Fibroblast of skin of right quadriceps (primary cell): ENCODE measurements around the gene DSCAM.
"Not testable (repeated sequence)": the region's sequence is repeated elsewhere in the genome, so short reads cannot be mapped to it uniquely, and the experiment has no call there.

Source experiments
- DNase-seq: peaks from one replicate; pipeline ENCODE4 v3.0.0-alpha.2; 2013

DSCAM gene

GRCh38 chr21:40074198-40074597 is 772.8 kb downstream of the DSCAM start:
- DNase-seq: no peak

- DNase-seq: no peak
These were observed 773.3 kb downstream of the DSCAM start for GRCh38 chr21:40073642-40074041.

GRCh38 chr21:40070871-40071270 is 776.1 kb downstream of the DSCAM start:
- DNase-seq: no peak

GRCh38 chr21:40067751-40068150 is 779.2 kb downstream of the DSCAM start:
- no peak for DNase-seq

GRCh38 chr21:40066221-40066620 is 780.7 kb downstream of the DSCAM start:
- no peak for DNase-seq

- no peak for DNase-seq
These were observed 786.8 kb downstream of the DSCAM start for GRCh38 chr21:40060083-40060677.

- DNase-seq: no peak
These were observed 789.6 kb downstream of the DSCAM start for GRCh38 chr21:40057331-40057730.

- DNase-seq: no peak
These were observed 790.9 kb downstream of the DSCAM start for GRCh38 chr21:40056031-40056430.

- no peak for DNase-seq
These were observed 792.6 kb downstream of the DSCAM start for GRCh38 chr21:40054403-40054802.

GRCh38 chr21:40053007-40053406 is 794.0 kb downstream of the DSCAM start:
- peak; percentile 11 for DNase-seq

GRCh38 chr21:40052276-40052675 is 794.7 kb downstream of the DSCAM start:
- no peak for DNase-seq

GRCh38 chr21:40051801-40052200 is 795.2 kb downstream of the DSCAM start:
- DNase-seq: no peak

GRCh38 chr21:40049931-40050290 is 797.0 kb downstream of the DSCAM start:
- no peak for DNase-seq

- peak; percentile 80 for DNase-seq
These were observed 797.7 kb downstream of the DSCAM start for GRCh38 chr21:40049031-40049930.

GRCh38 chr21:40047993-40048730 is 798.8 kb downstream of the DSCAM start:
- peak; percentile 30 for DNase-seq

- DNase-seq: peak; percentile 28
These were observed 799.7 kb downstream of the DSCAM start for GRCh38 chr21:40047211-40047610.

- DNase-seq: no peak
These were observed 803.1 kb downstream of the DSCAM start for GRCh38 chr21:40043866-40044265.

- DNase-seq: no peak
These were observed 803.5 kb downstream of the DSCAM start for GRCh38 chr21:40043423-40043822.

GRCh38 chr21:40041446-40041845 is 805.5 kb downstream of the DSCAM start:
- DNase-seq: no peak

GRCh38 chr21:40033156-40033782 is 813.7 kb downstream of the DSCAM start:
- not testable (repeated sequence) for DNase-seq

GRCh38 chr21:40029888-40030287 is 817.1 kb downstream of the DSCAM start:
- DNase-seq: no peak

GRCh38 chr21:40028393-40028792 is 818.6 kb downstream of the DSCAM start:
- not testable (repeated sequence) for DNase-seq
